HG03135 (cell line): ENCODE measurements around the gene U2SURP.

Experiments
- ATAC-seq: cut with Tn5 transposase; IDR thresholded peaks from one replicate; pipeline ENCODE4 v1.9.1; 2021; ENCODE audit warnings: mild to moderate bottlenecking, moderate library complexity; ENCODE audit not compliant: unreplicated experiment

The U2SURP gene

GRCh38 chr3:143099690-143100089, 98.3 kb downstream of the U2SURP start:
- no peak for ATAC-seq

- ATAC-seq, result no peak
Measured at GRCh38 chr3:143100451-143100850, 99.1 kb downstream of the U2SURP start.

- ATAC-seq, result no peak
Measured at GRCh38 chr3:143101792-143102381, 100.5 kb downstream of the U2SURP start.

GRCh38 chr3:143103652-143104051, 102.3 kb downstream of the U2SURP start:
- no peak for ATAC-seq

- ATAC-seq, result no peak
Measured at GRCh38 chr3:143105170-143105569, 103.8 kb downstream of the U2SURP start.

GRCh38 chr3:143109861-143110260, 108.5 kb downstream of the U2SURP start:
- ATAC-seq, result no peak
